SH-SY5Y (cell line): ENCODE measurements around the gene ASAP2.

Experiments
- GATA2 ChIP-seq: IDR thresholded peaks from 2 replicates; pipeline ENCODE4 v1.6.1; 2011; ENCODE audit warnings: mild to moderate bottlenecking, low read depth, low read length
- GATA3 ChIP-seq: IDR thresholded peaks from 2 replicates; pipeline ENCODE4 v1.6.1; 2011; ENCODE audit warnings: low read depth, mild to moderate bottlenecking, low read length, moderate library complexity

GRCh38 chr2:9306911-9307310 lies 100.3 kb downstream of the ASAP2 start:
- no peak for TF ChIP-seq GATA3
- no peak for TF ChIP-seq GATA2
